ENCODE data around the gene HELZ2.

- no peak for TF ChIP-seq CTCF (conservative IDR thresholded peaks at IDR 0.05 in 1 of 2, IDR thresholded peaks at IDR 0.05 in 1 of 2; ENCODE audit: low read depth in 1 of 2, low read length in 2 of 2)
- no peak for TF ChIP-seq EZH2 (IDR thresholded peaks at IDR 0.05; ENCODE audit: low read length, missing control alignments)
Observed at GRCh38 chr20:63587776-63588591, 13.9 kb upstream of the HELZ2 start.

All from fibroblast of lung (primary cell).